Testis (tissue), 2 donors: ENCODE data around the gene ACACB.

Source experiments
- CTCF ChIP-seq, 3 experiments: fragments of 450-650 bp in 2 of 3; fragments of 200-600 bp in 1 of 3; sonication (generic) in 1 of 3; IDR thresholded peaks; one replicate each; pipeline ENCODE4 v1.5.1; 2016 to 2019; ENCODE audit warnings: antibody characterized with exemption in 3 of 3, mild to moderate bottlenecking in 2 of 3, moderate library complexity in 1 of 3
- POLR2A ChIP-seq: fragments of 450-650 bp; IDR thresholded peaks from one replicate; pipeline ENCODE4 v1.6.1; 2017; ENCODE audit warnings: antibody characterized with exemption, mild to moderate bottlenecking, moderate library complexity

GRCh38 chr12:109114644-109115043 is 1.7 kb upstream of the ACACB start:
- TF ChIP-seq CTCF (IDR thresholded peaks at IDR 0.05) (no peak), POLR2A (no peak)
